Omental fat pad (tissue), 4 donors: Measurements from ENCODE around the gene SFT2D2. TPM values are rescaled to one million over a fixed set of nuclear protein-coding genes. Genes with fewer than 3 reads are reported as not detected.
"Not testable (repeated sequence)": the region's sequence is repeated elsewhere in the genome, so short reads cannot be mapped to it uniquely, and the experiment has no call there.

Experiments used
- ATAC-seq: fragments of 150-250 bp; one replicate; pipeline ENCODE4 v1.9.1; 2016; ENCODE audit warnings: mild to moderate bottlenecking, moderate library complexity; ENCODE audit not compliant: low FRiP score
- DNase-seq: peaks from one replicate; pipeline ENCODE4 v3.0.0-alpha.2; 2019; ENCODE audit warnings: low spot score
- CTCF ChIP-seq, 3 donors: fragments of 450-650 bp; IDR thresholded peaks; one replicate each; pipeline ENCODE4 v1.5.1; 2016 to 2017; ENCODE audit warnings: antibody characterized with exemption in 3 of 3, mild to moderate bottlenecking in 3 of 3, moderate library complexity in 2 of 3
- total RNA-seq, 4 donors: library from RNA; depleted of rRNA; stranded (reverse); fragments of >200 nt; gene quantifications; one replicate each; pipeline ENCODE4 v1.1.0, GENCODE V29; 2016

SFT2D2 gene
- total RNA-seq, 4 donors from 2014 or later = 36.8 to 41.0 (median 37.4) TPM

- TF ChIP-seq CTCF (IDR thresholded peaks at IDR 0.05) = no peak
These were observed 35.4 kb upstream of the SFT2D2 start for GRCh38 chr1:168190403-168190802.

GRCh38 chr1:168195199-168196135, 30.3 kb upstream of the SFT2D2 start:
- DNase-seq (no peak), ATAC-seq (no peak)
- TF ChIP-seq CTCF (IDR thresholded peaks at IDR 0.05) = no peak

More at GRCh38 chr1:168190403-168190802, 35.4 kb upstream of the SFT2D2 start:
- DNase-seq (no peak), ATAC-seq (no peak)

GRCh38 chr1:168199056-168199455, 26.7 kb upstream of the SFT2D2 start:
- ATAC-seq = no peak
- TF ChIP-seq CTCF (IDR thresholded peaks at IDR 0.05) = no peak

GRCh38 chr1:168202941-168203654, 22.7 kb upstream of the SFT2D2 start:
- DNase-seq (no peak), ATAC-seq (no peak)
- no peak for TF ChIP-seq CTCF (IDR thresholded peaks at IDR 0.05)

More at GRCh38 chr1:168199056-168199455, 26.7 kb upstream of the SFT2D2 start:
- no peak for DNase-seq

GRCh38 chr1:168206111-168206510, 19.7 kb upstream of the SFT2D2 start:
- DNase-seq (no peak), ATAC-seq (no peak)
- no peak for TF ChIP-seq CTCF (IDR thresholded peaks at IDR 0.05)

- not testable (repeated sequence) for ATAC-seq, DNase-seq
These were observed 18.1 kb upstream of the SFT2D2 start for GRCh38 chr1:168207673-168208072.

GRCh38 chr1:168210312-168210711, 15.5 kb upstream of the SFT2D2 start:
- ATAC-seq (no peak), DNase-seq (no peak)
- no peak for TF ChIP-seq CTCF (IDR thresholded peaks at IDR 0.05)
